Activated CD8-positive, alpha-beta T cell treated with anti-CD3 and anti-CD28 coated beads for 36 hours (primary cell): ENCODE results near the gene KPRP. TPM values are rescaled to one million over a fixed set of nuclear protein-coding genes. Genes with fewer than 3 reads are reported as not detected.

ENCODE experiments used
- ATAC-seq: fragments of 200-7000 bp; cut with Tn5 transposase; one replicate; pipeline ENCODE4 v1.10.0; 2021; ENCODE audit warnings: mild to moderate bottlenecking, moderate library complexity
- CTCF ChIA-PET: fragments of 350-600 bp; sonication (Branson Sonifier 250); formaldehyde crosslinking; loops from one replicate; lab custom pipeline; 2021; ENCODE audit warnings: antibody characterized with exemption; lab: Charles Lee
- POLR2A ChIA-PET: fragments of 350-600 bp; sonication (Branson Sonifier 250); formaldehyde crosslinking; loops from one replicate; lab custom pipeline; 2021; ENCODE audit warnings: antibody characterized with exemption; lab: Charles Lee
- DNase-seq: peaks from one replicate; pipeline ENCODE4 v3.0.0-alpha.2; 2020
- H3K27ac Mint-ChIP-seq: one replicate; pipeline ENCODE4 v1.8.0; 2021; ENCODE audit warnings: mild to moderate bottlenecking, mixed read lengths
- H3K27me3 Mint-ChIP-seq: one replicate; pipeline ENCODE4 v1.8.0; 2021; ENCODE audit warnings: mixed read lengths
- H3K36me3 Mint-ChIP-seq: one replicate; pipeline ENCODE4 v1.8.0; 2021; ENCODE audit warnings: low read depth, mixed read lengths
- H3K4me1 Mint-ChIP-seq: one replicate; pipeline ENCODE4 v1.8.0; 2021; ENCODE audit warnings: low read depth, mixed read lengths
- H3K4me3 Mint-ChIP-seq: one replicate; pipeline ENCODE4 v1.8.0; 2021; ENCODE audit warnings: mild to moderate bottlenecking, moderate library complexity, mixed read lengths
- H3K9me3 Mint-ChIP-seq: one replicate; pipeline ENCODE4 v1.8.0; 2021; ENCODE audit warnings: mixed read lengths
- intact Hi-C: fragments of 100-400 bp; cut with micrococcal nuclease; formaldehyde crosslinking; loops from one replicate; pipeline ENCODE4 v1.10.0; 2022
- total RNA-seq, 2 experiments: library from RNA; stranded (reverse); gene quantifications; one replicate each; pipeline ENCODE4 v1.2.3, GENCODE V29; 2021
- TF ChIP-seq, protein P1 (sequence below): fragments of 200-600 bp; IDR thresholded peaks from one replicate; pipeline ENCODE4 v1.8.0; 2022; ENCODE audit warnings: antibody characterized with exemption, mild to moderate bottlenecking

The KPRP gene
- total RNA-seq, 2 experiments from 2014 or later = not detected

DNA sequence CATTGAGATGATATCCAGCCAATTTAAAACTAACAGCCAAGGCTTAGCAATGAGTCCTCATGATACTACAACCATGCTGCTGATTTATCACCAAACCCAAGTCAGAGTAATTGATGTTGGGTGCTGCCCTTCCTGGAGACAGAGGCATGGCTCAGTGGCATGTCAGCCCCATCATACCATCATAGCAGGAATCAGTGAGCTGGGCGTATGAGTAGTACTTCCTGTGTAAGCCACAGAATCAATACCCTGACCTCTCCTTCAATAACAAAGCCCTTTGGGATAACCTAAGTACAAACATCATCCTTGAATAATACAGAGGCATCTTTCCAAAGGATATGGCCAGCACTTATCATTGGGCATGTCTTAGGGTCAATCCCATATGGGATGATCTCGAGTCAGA, 25.3 kb downstream of the KPRP start:
- peaks cover 14% of the 10 kb centered on the region for H3K27me3 Mint-ChIP-seq
- POLR2A ChIA-PET = no interaction called here
- TF ChIP-seq, protein P1, sequence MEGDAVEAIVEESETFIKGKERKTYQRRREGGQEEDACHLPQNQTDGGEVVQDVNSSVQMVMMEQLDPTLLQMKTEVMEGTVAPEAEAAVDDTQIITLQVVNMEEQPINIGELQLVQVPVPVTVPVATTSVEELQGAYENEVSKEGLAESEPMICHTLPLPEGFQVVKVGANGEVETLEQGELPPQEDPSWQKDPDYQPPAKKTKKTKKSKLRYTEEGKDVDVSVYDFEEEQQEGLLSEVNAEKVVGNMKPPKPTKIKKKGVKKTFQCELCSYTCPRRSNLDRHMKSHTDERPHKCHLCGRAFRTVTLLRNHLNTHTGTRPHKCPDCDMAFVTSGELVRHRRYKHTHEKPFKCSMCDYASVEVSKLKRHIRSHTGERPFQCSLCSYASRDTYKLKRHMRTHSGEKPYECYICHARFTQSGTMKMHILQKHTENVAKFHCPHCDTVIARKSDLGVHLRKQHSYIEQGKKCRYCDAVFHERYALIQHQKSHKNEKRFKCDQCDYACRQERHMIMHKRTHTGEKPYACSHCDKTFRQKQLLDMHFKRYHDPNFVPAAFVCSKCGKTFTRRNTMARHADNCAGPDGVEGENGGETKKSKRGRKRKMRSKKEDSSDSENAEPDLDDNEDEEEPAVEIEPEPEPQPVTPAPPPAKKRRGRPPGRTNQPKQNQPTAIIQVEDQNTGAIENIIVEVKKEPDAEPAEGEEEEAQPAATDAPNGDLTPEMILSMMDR = no peak
- DNase-seq = no peak
- no peaks in the 10 kb centered on the region for H3K4me1 Mint-ChIP-seq
- H3K36me3 Mint-ChIP-seq = no peaks in the 10 kb centered on the region
- H3K9me3 Mint-ChIP-seq = no peaks in the 10 kb centered on the region
- no peak for ATAC-seq
- CTCF ChIA-PET = no interaction called here
- H3K4me3 Mint-ChIP-seq = no peak overlapping the region
- intact Hi-C loops = no loop called here
- H3K27ac Mint-ChIP-seq = no peak overlapping the region

DNA sequence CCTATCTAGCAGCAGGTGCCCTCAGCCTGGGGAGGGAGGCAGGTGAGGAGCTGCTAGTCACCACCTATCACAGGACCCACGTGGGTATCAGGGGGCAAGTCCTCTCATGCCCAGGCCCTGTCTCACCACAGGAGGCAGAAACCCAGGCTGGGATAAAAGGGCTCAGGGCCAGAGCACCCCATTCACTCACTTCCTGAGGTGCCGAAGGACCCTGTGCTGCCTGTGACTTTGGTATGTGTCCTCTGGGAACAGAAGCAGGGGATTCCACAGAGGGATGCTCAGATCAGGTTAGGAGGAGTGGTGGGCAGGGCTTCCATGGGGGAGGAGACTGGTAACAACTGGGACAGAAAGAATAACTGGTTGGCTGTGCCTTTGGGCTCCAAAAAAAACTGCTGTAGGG, 28.3 kb downstream of the KPRP start, which contains the start of gene LCE1E:
LCE1E (plus strand) TSS at position 181 of the 400 bp plus-strand sequence. CDS start 1,043 bp downstream, outside the sequence.
- intact Hi-C loops = no loop called here
- ATAC-seq (no peak), DNase-seq (no peak)
- ChIA-PET CTCF (no interaction called here), POLR2A (no interaction called here)
- Mint-ChIP-seq H3K4me3 (no peak within 1 kb of the TSS), H3K27ac (no peak within 1 kb of the TSS), H3K9me3 (no peaks in the 10 kb centered on the region), H3K27me3 (peaks cover 12% of the 10 kb centered on the region), H3K36me3 (no peaks in the 10 kb centered on the region), H3K4me1 (no peaks in the 10 kb centered on the region)
- TF ChIP-seq, protein P1 = no peak

DNA sequence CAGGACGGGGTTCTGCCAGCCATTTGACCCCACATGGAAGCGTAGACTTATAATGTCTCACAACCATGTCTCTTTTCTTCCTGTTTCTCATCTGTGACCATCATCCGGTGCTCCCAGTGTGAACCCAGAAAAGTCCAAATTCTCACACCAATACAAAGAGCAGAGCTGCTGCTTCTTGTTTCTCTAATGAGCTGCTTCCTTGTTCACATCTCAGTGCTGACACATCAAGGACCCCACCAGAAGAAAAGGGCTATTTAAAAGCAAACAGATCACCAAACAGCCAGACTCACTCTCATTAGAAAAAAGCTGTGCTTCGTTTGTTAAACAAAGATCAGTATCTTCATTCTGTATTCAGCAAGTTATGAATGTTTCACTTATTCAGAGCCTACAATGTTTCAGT, 37.9 kb downstream of the KPRP start:
- Mint-ChIP-seq H3K4me3 (no peak overlapping the region), H3K9me3 (no peaks in the 10 kb centered on the region), H3K27ac (no peak overlapping the region), H3K4me1 (no peaks in the 10 kb centered on the region), H3K27me3 (peaks cover 6% of the 10 kb centered on the region), H3K36me3 (no peaks in the 10 kb centered on the region)
- DNase-seq (no peak), ATAC-seq (no peak)
- TF ChIP-seq, protein P1 = no peak
- POLR2A ChIA-PET = no interaction called here
- intact Hi-C loops = no loop called here
- CTCF ChIA-PET = no interaction called here

DNA sequence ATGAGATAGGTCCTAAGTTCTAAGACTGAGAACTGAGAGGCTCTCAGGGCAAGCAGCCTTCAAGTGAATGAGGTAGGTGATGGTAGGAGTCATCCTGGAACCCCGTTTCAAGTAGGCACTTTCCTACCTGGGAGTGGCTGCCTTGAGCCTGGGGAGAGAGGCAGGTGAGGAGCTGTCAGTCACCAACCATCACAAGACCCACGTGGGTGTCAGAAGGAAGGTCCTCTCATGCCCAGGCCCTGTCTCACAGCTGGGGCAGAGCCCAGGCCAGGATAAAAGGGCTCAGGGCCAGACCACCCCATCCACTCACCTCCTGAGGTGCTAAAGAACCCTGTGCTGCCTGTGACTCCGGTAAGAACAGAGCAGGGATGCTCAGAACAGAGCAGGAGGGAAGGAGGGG, 38.6 kb downstream of the KPRP start, which contains the start of gene LCE1D:
LCE1D (plus strand) TSS at position 301 of the 400 bp plus-strand sequence. CDS start 1,074 bp downstream, outside the sequence.
- intact Hi-C loops = no loop called here
- Mint-ChIP-seq H3K4me1 (no peaks in the 10 kb centered on the region), H3K36me3 (no peaks in the 10 kb centered on the region), H3K27me3 (peaks cover 9% of the 10 kb centered on the region), H3K9me3 (no peaks in the 10 kb centered on the region), H3K27ac (no peak within 1 kb of the TSS), H3K4me3 (no peak within 1 kb of the TSS)
- ATAC-seq = no peak
- POLR2A ChIA-PET = no interaction called here
- no peak for DNase-seq
- TF ChIP-seq, protein P1 = no peak
- CTCF ChIA-PET = no interaction called here

DNA sequence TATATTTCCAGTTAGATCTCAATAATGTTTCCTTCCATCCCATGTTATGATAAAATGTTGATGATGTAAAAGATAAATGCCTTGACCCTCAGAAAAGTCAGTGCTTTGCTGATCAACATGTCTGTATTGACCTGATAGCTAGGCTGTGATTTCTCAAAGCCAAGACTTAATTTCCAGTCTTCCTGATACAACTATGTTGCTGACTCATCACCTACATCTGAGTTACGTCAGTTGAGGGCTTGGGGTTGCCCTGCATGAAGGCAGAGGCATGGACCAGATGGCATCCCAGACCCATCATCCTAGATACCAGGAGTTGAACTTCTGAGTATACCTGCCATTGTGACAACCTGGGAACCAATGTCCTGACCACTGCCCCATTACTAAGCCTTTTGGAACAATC, 43.5 kb downstream of the KPRP start:
- intact Hi-C loops = no loop called here
- ATAC-seq (no peak), DNase-seq (no peak)
- Mint-ChIP-seq H3K4me3 (no peak overlapping the region), H3K9me3 (no peaks in the 10 kb centered on the region), H3K36me3 (no peaks in the 10 kb centered on the region), H3K4me1 (no peaks in the 10 kb centered on the region), H3K27me3 (peaks cover 13% of the 10 kb centered on the region), H3K27ac (no peak overlapping the region)
- ChIA-PET CTCF (interaction anchor here (0.7 kb wide), 1 partner anchor 69 kb away, joined by 3 read pairs; no protein-coding TSS in a partner anchor), POLR2A (no interaction called here)
- TF ChIP-seq, protein P1 = no peak
